GM12865 (cell line): ENCODE data around the gene C1orf94.

Experiments
- DNase-seq: peaks from one replicate; pipeline ENCODE4 v3.0.0; 2010; ENCODE audit warnings: low read depth
- H3K4me3 ChIP-seq: 2 replicates; pipeline ENCODE4 v1.5.1; 2011; ENCODE audit warnings: mild to moderate bottlenecking, low read depth, low read length, control low read depth
- CTCF ChIP-seq: IDR thresholded peaks from 2 replicates; pipeline ENCODE4 v1.5.1; 2011; ENCODE audit warnings: low read length, control low read depth, low read depth, inconsistent platforms; ENCODE audit not compliant: insufficient read depth; ENCODE audit errors: missing control alignments

Gene C1orf94

GRCh38 chr1:34266127-34266951, 89.6 kb downstream of the C1orf94 start:
- no peak overlapping the region for H3K4me3 ChIP-seq
- no peak for DNase-seq
- TF ChIP-seq CTCF = no peak

- TF ChIP-seq CTCF = no peak
- no peak for DNase-seq
- H3K4me3 ChIP-seq = no peak overlapping the region
Measured at GRCh38 chr1:34267326-34267725, 90.6 kb downstream of the C1orf94 start.

GRCh38 chr1:34268311-34268954, 91.7 kb downstream of the C1orf94 start:
- no peak for TF ChIP-seq CTCF
- DNase-seq = no peak
- no peak overlapping the region for H3K4me3 ChIP-seq
